ENCODE data around the gene APOL5.
A peak's percentile ranks its signal among the peaks of the same experiment; 100 is the strongest.
"Not testable (repeated sequence)": the region's sequence is repeated elsewhere in the genome, so short reads cannot be mapped to it uniquely, and the experiment has no call there.

The APOL5 gene, protein sequence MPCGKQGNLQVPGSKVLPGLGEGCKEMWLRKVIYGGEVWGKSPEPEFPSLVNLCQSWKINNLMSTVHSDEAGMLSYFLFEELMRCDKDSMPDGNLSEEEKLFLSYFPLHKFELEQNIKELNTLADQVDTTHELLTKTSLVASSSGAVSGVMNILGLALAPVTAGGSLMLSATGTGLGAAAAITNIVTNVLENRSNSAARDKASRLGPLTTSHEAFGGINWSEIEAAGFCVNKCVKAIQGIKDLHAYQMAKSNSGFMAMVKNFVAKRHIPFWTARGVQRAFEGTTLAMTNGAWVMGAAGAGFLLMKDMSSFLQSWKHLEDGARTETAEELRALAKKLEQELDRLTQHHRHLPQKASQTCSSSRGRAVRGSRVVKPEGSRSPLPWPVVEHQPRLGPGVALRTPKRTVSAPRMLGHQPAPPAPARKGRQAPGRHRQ

DNA sequence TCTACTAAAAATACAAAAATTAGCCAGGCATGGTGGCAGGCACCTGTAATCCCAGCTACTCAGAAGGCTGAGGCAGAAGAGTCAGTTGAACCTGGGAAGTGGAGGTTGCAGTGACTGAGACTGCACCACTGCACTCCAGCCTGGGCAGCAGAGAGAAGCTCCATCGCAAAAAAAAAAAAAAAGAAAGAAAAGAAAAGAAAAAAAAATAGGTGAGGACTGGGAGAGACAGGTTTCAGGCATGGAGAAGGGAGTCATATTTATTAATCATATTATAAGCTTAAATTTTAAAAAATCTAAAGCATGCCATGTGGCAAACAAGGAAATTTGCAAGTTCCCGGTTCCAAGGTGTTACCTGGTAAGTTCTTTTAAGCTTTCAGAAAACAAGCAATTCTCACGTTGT, at the start of gene APOL5:
APOL5 (plus strand) TSS at position 301 of the 400 bp plus-strand sequence; CDS start at position 301, 0 bp downstream.
- FAIRE-seq, result no peak
- no peak for DNase-seq (ENCODE audit: insufficient read length, low spot score)

DNA sequence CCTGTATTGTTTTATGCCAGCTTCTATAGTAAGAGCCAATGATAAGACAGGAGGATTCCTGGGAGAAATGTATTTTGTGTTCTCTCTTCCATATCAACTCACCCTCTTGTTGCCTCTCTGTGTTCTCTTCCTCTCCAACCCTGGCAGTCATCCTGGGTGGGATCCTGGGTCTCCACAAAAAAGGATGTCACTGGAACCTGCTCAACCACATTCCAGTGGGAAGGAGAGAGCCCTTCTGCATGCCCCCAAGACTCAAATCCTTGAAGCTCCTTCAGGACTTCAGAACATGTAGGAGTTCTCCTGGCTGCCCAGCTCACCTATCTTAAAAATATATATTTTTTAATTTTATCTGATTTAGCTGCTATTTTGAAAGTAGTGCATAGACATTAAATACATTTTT, 43.3 kb upstream of the APOL5 start:
- DNase-seq (ENCODE audit: insufficient read length, low spot score) (no peak), FAIRE-seq (no peak)

DNA sequence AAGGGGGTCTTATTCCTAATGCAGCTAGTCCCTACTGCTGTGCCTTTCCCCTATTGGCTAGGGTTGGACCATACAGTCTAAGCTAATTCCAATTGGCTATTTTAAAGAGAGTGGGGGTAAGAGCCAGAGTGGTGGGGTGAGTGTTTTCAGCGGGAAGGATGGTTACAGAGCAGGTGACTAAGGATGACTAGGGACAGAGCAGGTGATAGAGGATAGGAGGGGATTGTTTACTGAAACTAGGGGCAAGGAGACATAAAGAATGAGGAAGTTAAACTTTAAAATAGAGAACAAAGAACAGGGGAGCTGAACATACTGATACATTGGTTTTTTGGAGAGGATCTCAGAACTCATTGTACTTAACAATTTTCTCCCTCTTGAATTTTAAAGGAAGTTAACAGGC, 41.6 kb upstream of the APOL5 start:
- DNase-seq (ENCODE audit: insufficient read length, low spot score); FAIRE-seq: not testable (repeated sequence)

DNA sequence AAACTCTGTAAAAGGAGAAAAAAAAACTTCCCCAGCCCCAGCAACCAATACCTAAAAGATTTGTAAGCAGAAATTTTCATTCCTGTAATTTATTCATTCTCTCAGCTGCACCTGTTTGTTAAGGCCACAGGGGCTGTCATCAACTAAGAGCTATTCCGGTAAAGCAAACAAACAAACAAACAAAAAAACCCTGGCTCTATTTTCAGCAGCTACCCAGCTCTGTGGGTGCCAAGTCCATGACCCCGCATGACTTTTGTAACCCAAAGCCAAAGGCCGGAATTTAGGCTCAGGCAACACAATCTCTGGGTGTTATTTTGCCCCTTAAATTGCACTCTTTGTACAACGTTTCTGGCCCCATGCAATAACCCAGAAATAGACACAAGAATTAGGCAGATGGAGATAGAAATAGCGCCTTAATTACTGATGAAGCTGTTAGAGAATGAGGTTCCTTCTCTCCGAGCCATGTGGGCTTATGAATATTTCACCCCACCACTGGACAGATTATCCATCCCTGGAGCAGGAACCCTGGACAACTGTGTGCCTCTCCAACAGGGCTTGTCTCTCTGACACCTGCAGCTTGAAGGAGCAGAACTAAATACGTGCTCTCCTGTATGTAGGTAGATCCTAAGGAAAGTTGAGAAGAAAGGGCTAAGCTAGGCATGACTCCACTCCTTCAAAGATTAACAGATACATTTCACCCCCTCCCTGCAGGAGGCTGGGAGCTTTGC, 40.0 kb upstream of the APOL5 start:
- no peak for DNase-seq (ENCODE audit: insufficient read length, low spot score)

DNA sequence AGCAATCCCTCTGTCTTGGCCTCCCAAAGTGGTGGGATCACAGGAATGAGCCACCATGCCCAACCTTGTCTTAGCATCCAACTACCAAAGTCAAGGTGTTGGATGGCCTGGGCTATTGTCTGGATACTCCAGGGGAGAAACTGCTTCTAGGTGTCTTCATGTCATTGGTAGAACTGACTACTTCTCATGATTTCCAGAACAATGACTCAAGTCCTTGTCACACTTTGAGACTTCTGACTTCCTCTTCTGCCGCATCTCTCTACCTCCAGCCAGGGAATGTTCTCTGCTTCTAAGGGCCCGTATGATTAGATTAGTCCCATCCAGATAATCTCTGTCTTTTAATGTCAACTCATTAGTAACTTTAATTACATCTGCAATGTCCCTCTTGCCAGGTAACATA, 38.8 kb upstream of the APOL5 start:
- DNase-seq (ENCODE audit: insufficient read length, low spot score) (no peak), FAIRE-seq (no peak)

More for the DNA sequence above, 40.0 kb upstream of the APOL5 start:
- no peak for FAIRE-seq

DNA sequence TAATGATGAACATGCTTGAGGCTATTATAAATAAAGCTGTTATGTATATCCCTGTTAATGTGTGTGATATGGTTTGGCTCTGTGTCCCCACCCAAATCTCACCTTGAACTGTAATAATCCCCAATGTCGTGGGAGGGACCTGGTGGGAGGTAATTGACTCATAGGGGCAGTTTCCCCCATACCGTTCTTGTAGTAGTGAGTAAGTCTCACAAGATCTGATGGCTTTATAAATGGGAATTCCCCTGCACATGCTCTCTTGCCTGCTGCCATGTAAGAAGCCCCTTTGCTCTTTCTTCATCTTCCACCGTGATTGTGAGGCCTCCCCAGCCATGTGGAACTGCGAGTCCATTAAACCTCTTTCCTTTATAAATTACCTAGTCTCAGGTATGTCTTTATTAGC, 38.2 kb upstream of the APOL5 start:
- FAIRE-seq; DNase-seq (ENCODE audit: insufficient read length, low spot score): not testable (repeated sequence)

DNA sequence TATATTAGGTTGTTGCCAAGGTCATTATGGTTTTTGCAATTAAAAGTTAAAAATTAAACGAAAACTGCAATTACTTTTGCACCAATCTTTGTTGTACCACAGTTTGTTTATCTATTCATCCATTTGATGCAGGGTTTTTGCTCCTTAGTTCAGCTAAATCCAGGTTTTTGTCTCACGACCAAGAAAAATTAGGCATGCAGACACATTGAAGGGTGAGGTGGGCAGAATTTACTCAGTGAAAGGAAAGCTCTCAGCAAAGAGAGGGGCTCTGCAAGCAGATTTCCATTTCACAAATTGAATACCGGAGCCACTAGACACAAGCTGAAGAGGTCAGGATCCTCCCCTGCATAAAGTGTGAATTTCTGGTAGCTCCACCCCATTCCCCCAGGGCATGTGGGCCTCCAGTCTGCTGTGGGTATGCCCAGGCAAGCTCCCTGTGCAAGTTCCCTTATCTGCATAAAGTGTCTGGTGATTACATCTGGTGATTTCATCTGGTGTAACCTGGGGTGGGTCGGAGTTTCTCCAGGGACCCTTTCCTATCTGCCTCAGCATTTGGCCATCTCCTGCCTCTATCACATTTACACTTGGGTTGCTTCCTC, 36.1 kb upstream of the APOL5 start:
- no peak for FAIRE-seq
- no peak for DNase-seq (ENCODE audit: insufficient read length, low spot score)

DNA sequence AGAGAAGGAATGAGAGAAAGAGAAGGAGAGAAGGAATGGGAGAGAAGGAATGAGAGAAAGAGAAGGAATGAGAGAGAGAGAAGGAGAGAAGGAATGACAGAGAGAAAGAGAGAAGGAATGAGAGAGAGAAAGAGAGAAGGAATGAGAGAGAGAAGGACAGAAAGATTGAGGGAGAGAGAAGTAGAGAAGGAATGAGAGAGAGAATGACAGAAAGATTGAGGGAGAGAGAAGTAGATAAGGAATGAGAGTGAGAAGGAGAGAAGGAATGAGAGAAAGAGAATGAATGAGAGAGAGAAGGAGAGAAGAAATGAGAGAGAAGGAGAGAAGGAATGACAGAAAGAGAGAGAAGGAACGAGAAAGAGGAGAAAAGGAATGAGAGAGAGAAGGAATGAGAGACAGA, 34.1 kb upstream of the APOL5 start:
- no peak for FAIRE-seq
- no peak for DNase-seq (ENCODE audit: insufficient read length, low spot score)

DNA sequence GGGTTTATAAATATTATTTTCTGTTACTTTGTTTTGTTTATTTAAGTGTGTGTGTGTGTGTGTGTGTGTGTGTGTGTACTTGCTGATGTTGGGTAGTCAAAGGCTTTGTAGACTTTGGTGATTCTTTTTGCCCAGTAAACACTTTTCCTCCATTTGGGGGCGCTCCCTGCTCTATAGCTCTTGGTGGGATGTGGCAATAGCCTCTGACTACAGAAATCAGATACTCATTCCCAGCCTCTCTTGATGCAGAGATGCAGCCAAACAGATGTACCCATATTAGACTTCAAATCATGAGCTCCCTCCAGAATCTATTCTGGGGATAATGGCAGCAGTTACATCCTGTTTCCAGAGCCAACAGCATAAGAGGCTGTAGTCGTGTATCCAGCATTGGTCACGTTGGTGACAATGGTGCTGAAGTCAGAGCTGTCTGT, 33.4 kb upstream of the APOL5 start:
- DNase-seq (ENCODE audit: insufficient read length, low spot score) (no peak), FAIRE-seq (no peak)

DNA sequence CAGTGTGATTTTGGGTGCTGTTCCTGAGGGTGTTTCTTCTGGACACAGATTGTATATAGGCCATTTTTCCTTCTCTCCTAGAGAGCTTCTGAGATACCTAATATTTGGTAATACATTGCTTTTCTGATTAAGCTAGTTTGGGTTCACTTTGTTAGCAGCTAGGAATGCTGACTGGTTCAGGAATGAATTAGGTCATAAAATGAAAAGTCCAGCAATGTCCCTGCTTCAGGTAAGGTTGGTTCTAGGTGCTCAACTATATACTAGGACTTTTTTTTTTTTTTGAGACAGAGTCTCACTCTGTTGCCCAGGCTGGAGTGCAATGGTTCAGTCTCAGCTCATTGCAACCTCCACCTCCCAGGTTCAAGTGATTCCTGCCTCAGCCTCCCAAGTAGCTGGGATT, 32.9 kb upstream of the APOL5 start:
- FAIRE-seq (no peak), DNase-seq (ENCODE audit: insufficient read length, low spot score) (no peak)

DNA sequence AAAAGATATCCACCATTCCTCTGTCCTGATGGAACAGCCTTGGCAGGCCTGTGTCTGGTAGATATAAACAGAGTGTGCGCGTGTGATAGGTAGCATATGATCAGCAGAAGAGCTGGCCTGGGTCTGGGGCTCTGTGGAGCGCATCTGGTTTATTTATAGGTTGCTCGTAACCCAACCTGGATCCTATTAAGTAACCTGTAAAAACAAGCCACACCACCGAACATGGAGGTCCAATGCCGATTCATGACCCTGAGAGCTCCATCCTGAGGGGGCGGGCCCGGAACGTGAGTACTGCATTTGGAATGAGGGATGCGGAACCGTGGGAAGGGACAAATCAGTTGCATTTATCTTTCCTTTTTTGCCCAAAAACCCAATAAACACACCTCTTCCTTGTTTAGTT, 31.9 kb upstream of the APOL5 start:
- DNase-seq (ENCODE audit: insufficient read length, low spot score) (no peak), FAIRE-seq (no peak)

DNA sequence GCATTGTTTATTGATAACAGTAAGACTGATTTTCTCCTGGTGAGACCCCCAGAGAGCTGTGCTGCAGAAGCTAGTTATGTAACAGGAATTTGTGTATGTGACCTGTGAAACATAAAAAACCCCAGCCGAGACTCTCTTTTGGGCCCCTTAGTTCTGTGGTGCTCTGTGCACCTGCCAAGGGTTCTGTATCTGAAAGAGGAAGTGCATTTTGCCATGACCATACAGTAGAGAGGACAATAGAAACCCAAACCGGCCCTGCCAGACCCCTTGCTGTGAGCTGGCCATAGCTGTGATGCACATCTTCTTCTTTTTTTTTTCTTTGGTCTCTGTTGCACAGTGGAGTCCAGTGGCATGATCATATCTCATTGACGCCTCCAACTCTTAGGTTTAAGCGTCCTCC, 31.4 kb upstream of the APOL5 start:
- DNase-seq (ENCODE audit: insufficient read length, low spot score), result no peak
- FAIRE-seq, result no peak

DNA sequence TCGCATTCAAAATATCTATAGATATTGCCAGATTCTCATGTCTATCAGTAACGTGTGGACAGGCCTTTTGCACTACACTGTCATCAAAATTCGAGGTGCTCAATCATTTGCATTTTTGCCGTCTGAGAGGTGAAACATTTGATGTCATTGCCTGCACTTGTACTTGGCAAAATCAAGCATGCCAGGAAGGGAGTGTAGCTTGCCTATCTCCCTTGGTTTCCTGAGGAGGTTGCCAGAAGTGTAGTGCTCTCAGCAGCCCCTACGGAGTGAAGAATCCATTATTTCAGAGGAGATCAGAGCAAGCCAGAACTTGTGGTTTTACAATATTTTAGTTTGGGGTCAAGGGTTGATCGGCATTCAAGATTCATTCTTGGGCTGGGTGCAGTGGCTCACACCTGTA, 30.2 kb upstream of the APOL5 start:
- FAIRE-seq (no peak), DNase-seq (ENCODE audit: insufficient read length, low spot score) (no peak)

DNA sequence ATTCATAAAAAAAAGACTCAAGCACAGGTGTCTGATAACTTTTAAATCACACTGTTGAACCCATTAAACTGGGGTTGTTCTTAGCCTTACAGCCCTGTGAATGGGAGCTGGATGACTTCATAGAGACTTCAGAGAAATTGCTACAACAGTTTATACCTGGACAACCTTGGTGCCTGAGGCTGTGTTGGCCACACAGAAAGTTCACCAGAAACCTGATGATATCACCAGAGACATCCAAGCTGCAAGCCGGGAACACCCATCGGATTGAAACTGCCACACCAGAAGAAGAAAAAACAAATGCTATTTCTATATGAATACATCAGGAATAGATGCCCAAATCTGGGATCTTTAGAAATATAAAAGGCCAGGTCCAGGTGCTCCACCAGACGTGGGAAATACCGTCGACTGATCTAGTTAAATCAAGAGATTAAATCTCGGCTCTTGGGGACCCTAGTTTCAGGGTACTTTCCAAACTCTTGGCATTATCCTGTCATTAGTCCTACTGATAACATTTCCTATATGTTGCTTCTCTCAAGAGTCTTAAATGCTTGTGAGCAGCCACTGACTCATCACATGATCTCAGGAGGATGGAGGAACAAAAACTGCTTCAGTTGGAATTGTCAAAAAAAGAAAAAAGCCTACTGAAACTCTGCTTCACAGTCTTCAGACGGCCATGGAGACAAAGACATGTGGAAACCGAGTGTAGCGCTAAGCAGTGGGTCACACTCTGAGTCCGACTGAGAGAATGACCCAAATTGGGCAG, 28.6 kb upstream of the APOL5 start:
- FAIRE-seq (no peak), DNase-seq (ENCODE audit: insufficient read length, low spot score) (no peak)

DNA sequence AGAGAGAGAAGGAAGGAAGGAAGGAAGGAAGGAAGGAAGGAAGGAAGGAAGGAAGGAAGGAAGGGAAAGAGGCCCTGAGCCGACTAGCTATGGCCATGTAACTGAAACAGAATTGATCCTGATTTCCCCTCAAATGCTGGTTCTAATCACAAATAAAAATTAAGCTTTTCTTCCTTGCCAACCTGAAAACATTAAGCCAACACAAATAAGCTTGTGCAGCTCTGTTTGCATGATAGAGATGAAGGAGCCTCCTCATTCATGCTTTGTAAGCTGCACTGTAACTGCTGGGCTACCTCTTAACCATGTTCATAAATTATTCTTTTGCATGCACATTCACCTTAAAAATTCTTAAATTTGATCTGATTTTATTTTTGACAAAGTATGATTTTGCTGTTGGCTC, 27.7 kb upstream of the APOL5 start:
- FAIRE-seq, result no peak

DNA sequence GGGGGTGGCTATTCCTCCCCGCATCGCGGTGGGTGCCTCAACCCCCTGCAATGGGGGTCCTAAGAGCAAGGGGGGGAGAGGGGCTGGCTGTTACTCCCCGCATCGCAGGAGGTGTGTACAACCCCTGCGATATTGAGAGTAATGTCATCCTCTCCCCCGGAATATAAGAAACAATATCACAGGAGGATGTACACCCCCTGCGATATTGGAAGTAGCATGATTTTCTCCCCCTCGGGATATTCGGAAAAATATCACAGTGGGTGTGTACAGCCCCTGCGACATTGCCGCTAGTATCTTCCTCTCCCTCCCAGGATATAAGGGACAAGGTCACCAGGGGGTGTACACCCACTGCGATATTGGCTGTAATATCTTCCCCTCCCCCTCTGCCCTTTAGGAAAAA, 22.5 kb upstream of the APOL5 start:
- no peak for FAIRE-seq

More for the DNA sequence above, 27.7 kb upstream of the APOL5 start:
- DNase-seq (ENCODE audit: insufficient read length, low spot score), result no peak

DNA sequence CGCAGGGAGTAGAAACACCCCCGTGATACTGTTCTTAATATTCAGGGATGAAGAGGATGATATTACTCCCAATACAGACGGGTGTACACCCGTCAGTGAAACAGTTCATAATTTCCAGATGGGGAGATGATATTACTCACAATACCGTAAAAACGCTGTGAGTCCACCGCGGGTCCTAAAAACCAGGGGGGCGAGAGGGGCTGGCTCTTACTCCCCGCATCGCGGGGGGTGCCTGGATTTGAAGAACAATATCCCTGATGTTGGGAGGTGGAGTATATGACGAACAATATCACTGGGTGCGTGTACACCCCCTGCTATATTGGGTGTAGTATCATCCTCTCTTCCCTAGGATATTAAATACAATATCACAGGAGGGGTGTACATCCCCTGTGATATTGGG, 20.5 kb upstream of the APOL5 start:
- DNase-seq (ENCODE audit: insufficient read length, low spot score) (no peak), FAIRE-seq (no peak)

More for the DNA sequence above, 22.5 kb upstream of the APOL5 start:
- DNase-seq (ENCODE audit: insufficient read length, low spot score), result no peak

DNA sequence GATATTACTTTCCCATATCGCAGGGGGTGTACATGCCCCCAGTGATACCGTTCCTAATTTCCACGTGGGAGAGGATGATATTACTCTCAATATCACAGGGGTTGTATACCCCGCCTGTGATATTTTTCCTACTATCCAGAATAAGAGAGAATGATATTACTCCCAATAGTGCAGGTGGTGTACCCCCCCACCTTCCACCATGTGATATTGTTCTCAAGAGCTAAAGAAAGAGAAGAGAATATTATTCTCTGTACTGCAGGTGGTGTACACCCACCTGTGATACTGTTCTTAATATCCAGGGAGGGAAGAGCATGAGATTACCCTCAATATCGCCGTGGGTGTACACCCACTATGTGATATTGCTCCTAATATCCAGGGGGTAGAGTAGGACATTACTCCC, 17.8 kb upstream of the APOL5 start:
- not testable (repeated sequence) for FAIRE-seq; DNase-seq (ENCODE audit: insufficient read length, low spot score)

DNA sequence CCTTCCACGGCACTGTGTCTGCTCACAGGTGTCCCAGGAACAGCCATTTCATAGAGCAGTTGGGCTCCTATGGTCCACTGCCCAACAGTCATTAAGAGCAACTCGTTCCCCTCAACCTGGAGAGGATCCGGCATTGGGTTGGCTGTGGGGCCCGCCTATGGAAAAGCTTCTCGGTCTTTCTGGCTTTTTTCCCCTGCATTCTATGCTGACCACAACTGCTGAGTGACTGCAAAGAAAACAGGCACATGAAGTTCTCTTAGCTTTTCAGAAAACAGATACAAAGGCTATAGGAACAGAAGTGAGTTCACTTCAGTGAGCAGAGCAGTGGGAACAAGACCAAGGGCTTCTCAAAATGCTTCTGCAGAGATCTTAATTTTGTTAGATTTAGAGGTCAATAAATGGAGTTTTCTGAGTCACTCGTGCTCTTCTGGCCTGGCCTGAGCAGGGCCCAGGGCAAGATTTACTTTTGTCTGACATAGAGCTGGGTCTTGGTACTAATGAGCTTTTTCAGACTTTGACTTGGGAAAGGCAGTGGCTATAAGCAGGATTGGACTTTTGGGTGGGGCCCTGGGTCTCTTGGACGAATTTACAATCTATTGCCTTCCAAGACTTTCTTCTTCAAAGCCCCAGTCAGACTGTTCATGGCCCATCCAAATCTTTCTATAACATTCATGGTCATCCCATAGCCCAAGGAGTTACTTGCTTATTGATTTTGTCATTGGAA, 13.6 kb upstream of the APOL5 start:
- FAIRE-seq (no peak), DNase-seq (ENCODE audit: insufficient read length, low spot score) (no peak)

DNA sequence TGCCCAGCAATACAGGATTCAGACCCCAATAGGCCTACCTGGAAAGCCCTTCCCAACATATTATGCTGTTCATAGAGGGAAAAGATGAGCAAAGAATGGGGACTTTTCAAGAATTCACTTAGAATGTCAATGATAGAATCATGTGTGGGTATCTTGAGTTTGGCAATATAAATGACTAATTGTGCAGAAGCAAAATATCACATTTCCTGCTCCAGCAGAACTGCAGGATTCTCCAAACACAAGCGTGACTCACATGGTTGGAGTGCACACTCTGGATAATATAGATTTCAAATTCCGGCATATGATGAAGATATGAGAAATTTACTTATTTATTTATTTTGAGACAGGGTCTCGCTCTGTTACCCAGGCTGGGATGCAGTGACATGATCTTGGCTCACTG, 12.5 kb upstream of the APOL5 start:
- FAIRE-seq (no peak), DNase-seq (ENCODE audit: insufficient read length, low spot score) (peak; percentile 62)

Data from HTR-8/SVneo (cell line).